Choroid plexus epithelial cell (primary cell): ENCODE data around the gene CMSS1.
A peak's percentile ranks its signal among the peaks of the same experiment; 100 is the strongest.

ENCODE experiments used
- DNase-seq: peaks from one replicate; pipeline ENCODE4 v3.0.0-alpha.2; 2010; ENCODE audit warnings: low read depth
- H3K4me3 ChIP-seq: 2 replicates; pipeline ENCODE4 v1.5.1; 2011; ENCODE audit warnings: low read depth, mild to moderate bottlenecking, control low read depth, low read length, moderate library complexity
- CTCF ChIP-seq: conservative IDR thresholded peaks from 2 replicates; pipeline ENCODE4 v1.5.1; 2011; ENCODE audit warnings: low read depth, mild to moderate bottlenecking, control low read depth, inconsistent platforms, low read length, moderate library complexity

Gene CMSS1

DNA sequence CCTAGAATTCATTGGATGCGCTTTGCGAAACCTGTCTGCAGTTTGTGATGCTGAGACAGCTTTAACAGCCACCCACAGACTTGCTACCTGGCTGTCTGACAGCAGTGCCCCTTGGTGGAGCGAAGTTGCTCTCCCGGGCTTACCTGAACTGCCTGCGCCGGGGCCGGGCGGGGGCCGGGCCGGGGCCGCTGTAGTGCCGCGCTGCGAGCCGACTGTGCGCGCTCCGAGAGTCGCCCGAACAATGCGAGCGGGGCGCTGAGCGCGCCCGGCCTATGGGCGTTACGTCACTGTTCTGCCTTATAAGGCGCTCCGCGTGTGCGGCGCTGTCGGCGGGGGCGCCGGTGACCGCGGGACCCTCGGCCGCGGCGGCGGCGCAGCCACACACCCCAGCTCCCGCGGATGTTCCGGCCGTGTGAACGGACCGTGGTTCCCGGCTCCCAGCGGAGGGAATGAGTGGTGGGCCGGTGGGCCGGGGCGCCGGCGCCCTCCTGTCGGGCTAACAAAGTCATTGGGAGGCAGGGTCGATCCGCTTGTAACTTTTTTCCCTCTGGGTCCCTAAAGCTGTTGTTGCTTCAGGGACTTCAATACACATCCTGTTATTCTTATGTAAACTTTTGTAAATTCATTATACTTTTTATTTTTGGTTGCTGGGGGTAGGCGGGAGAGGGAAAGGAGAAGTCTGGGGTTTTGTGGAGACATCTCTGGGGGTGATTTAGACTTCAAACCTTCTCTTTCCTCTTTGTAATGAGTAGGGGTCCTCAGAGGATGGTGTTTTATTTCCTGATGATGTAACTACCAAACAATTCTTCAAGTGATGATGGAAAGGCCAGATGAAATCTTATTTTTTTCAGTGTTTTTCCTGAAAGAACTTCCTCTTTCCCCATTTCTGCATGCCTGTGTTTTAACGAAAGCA lies 58.5 kb downstream of the CMSS1 start:
- peak overlapping the region; percentile 86 for H3K4me3 ChIP-seq
- no peak for TF ChIP-seq CTCF
- peak; percentile 86 for DNase-seq

GRCh38 chr3:99877031-99877579 lies 59.4 kb downstream of the CMSS1 start:
- DNase-seq: no peak
- no peak for TF ChIP-seq CTCF
- H3K4me3 ChIP-seq: no peak overlapping the region

GRCh38 chr3:99878005-99878404 lies 60.3 kb downstream of the CMSS1 start:
- DNase-seq: peak; percentile 80
- no peak for TF ChIP-seq CTCF

GRCh38 chr3:99879275-99879674 lies 61.6 kb downstream of the CMSS1 start:
- no peak overlapping the region for H3K4me3 ChIP-seq
- no peak for DNase-seq
- TF ChIP-seq CTCF: no peak

More at GRCh38 chr3:99878005-99878404, 60.3 kb downstream of the CMSS1 start:
- no peak overlapping the region for H3K4me3 ChIP-seq

DNA sequence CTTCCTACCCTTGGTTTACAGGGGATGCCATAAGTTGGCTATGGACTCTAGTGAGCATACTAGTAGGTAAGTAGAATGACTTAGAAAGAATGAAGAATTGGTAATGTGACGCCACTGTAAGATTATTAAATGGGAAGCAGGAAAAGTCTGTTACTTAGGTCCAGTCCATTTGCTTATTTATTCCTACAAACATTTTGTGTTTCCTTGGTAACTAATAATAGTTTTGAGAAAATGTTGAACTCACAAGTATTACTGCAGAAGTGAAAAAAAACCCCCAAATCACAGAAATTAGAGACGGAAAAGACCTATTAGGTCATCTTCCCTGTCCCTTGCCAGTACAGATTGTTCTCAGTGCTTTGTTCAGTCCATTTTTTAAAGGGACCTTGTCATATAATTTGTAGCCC lies 63.5 kb downstream of the CMSS1 start:
- peak; percentile 68 for DNase-seq
- H3K4me3 ChIP-seq: no peak overlapping the region
- no peak for TF ChIP-seq CTCF

GRCh38 chr3:99882436-99883137 lies 64.9 kb downstream of the CMSS1 start:
- no peak for TF ChIP-seq CTCF
- no peak for DNase-seq
- no peak overlapping the region for H3K4me3 ChIP-seq
